ENCODE results near the gene ERC2.

ERC2 gene

GRCh38 chr3:55723653-55724406, 744.4 kb downstream of the ERC2 start:
- DNase-seq (ENCODE audit: low read depth in 1 of 2, low spot score in 1 of 2) = no peak

GRCh38 chr3:55721716-55722484, 746.4 kb downstream of the ERC2 start:
- no peak for DNase-seq (ENCODE audit: low read depth in 1 of 2, low spot score in 1 of 2)

- DNase-seq (ENCODE audit: low read depth in 1 of 2, low spot score in 1 of 2) = no peak
Measured at GRCh38 chr3:55720614-55721013, 747.7 kb downstream of the ERC2 start.

- no peak for DNase-seq (ENCODE audit: low read depth in 1 of 2, low spot score in 1 of 2)
Measured at GRCh38 chr3:55719508-55719907, 748.8 kb downstream of the ERC2 start.

GRCh38 chr3:55719006-55719405, 749.3 kb downstream of the ERC2 start:
- DNase-seq (ENCODE audit: low read depth in 1 of 2, low spot score in 1 of 2) = no peak

GRCh38 chr3:55718521-55718921, 749.7 kb downstream of the ERC2 start:
- no peak for DNase-seq (ENCODE audit: low read depth in 1 of 2, low spot score in 1 of 2)

GRCh38 chr3:55718074-55718473, 750.2 kb downstream of the ERC2 start:
- no peak for DNase-seq (ENCODE audit: low read depth in 1 of 2, low spot score in 1 of 2)

GRCh38 chr3:55717481-55717880, 750.8 kb downstream of the ERC2 start:
- no peak for DNase-seq (ENCODE audit: low read depth in 1 of 2, low spot score in 1 of 2)

GRCh38 chr3:55716611-55717225, 751.5 kb downstream of the ERC2 start:
- no peak for DNase-seq (ENCODE audit: low read depth in 1 of 2, low spot score in 1 of 2)

GRCh38 chr3:55716044-55716443, 752.2 kb downstream of the ERC2 start:
- no peak for DNase-seq (ENCODE audit: low read depth in 1 of 2, low spot score in 1 of 2)

- no peak for DNase-seq (ENCODE audit: low read depth in 1 of 2, low spot score in 1 of 2)
Measured at GRCh38 chr3:55714057-55714456, 754.2 kb downstream of the ERC2 start.

GRCh38 chr3:55711646-55712045, 756.6 kb downstream of the ERC2 start:
- DNase-seq (ENCODE audit: low read depth in 1 of 2, low spot score in 1 of 2) = no peak

GRCh38 chr3:55709411-55710012, 758.8 kb downstream of the ERC2 start:
- no peak for DNase-seq (ENCODE audit: low read depth in 1 of 2, low spot score in 1 of 2)

- DNase-seq (ENCODE audit: low read depth in 1 of 2, low spot score in 1 of 2) = no peak
Measured at GRCh38 chr3:55708921-55709320, 759.3 kb downstream of the ERC2 start.

- no peak for DNase-seq (ENCODE audit: low read depth in 1 of 2, low spot score in 1 of 2)
Measured at GRCh38 chr3:55708242-55708641, 760.0 kb downstream of the ERC2 start.

GRCh38 chr3:55704521-55704920, 763.7 kb downstream of the ERC2 start:
- no peak for DNase-seq (ENCODE audit: low read depth in 1 of 2, low spot score in 1 of 2)

- no peak for DNase-seq (ENCODE audit: low read depth in 1 of 2, low spot score in 1 of 2)
Measured at GRCh38 chr3:55702822-55703221, 765.4 kb downstream of the ERC2 start.

- no peak for DNase-seq (ENCODE audit: low read depth in 1 of 2, low spot score in 1 of 2)
Measured at GRCh38 chr3:55701997-55702396, 766.3 kb downstream of the ERC2 start.

- no peak for DNase-seq (ENCODE audit: low read depth in 1 of 2, low spot score in 1 of 2)
Measured at GRCh38 chr3:55698831-55699230, 769.4 kb downstream of the ERC2 start.

GRCh38 chr3:55697177-55697865, 770.9 kb downstream of the ERC2 start:
- no peak for DNase-seq (ENCODE audit: low read depth in 1 of 2, low spot score in 1 of 2)

- DNase-seq (ENCODE audit: low read depth in 1 of 2, low spot score in 1 of 2) = no peak
Measured at GRCh38 chr3:55692957-55693558, 775.2 kb downstream of the ERC2 start.
